Mammary epithelial cell (primary cell): ENCODE data around the gene PGBD2.
"Not testable (repeated sequence)": the region's sequence is repeated elsewhere in the genome, so short reads cannot be mapped to it uniquely, and the experiment has no call there.

ENCODE experiments used
- EZH2 ChIP-seq: IDR thresholded peaks from 2 replicates; pipeline ENCODE4 v1.6.1; 2012; ENCODE audit warnings: low read length, inconsistent platforms, borderline replicate concordance
- TF ChIP-seq, protein P1 (sequence below), 2 donors: IDR thresholded peaks in 1 of 2; conservative IDR thresholded peaks in 1 of 2; 2 replicates each; pipeline ENCODE4 v1.5.1; 2011 to 2012; ENCODE audit warnings: inconsistent platforms in 2 of 2, low read length in 2 of 2, mild to moderate bottlenecking in 2 of 2, control low read depth in 1 of 2, low read depth in 1 of 2; ENCODE audit not compliant: insufficient read depth in 1 of 2; ENCODE audit errors: extremely low read depth in 1 of 2

DNA sequence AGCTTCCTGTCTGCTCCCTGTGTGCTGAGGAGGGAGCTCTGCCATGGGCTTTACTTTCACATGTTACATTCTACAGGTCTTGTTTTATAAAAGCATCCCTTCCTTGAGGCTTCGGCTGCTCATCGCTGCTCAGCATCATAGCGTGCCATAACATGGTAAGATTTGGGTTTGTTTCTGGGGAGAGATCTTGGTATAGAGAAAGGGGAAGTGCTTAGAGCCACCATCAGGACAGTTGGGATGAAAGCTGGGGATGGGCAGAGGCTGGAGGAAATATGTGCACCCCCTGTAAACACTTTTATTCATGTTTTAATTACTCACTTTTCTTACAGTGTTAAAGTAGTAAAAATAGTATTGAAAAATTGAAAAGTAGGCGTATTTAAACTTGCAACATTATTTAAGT, 24.0 kb downstream of the PGBD2 start:
- TF ChIP-seq, protein P1, sequence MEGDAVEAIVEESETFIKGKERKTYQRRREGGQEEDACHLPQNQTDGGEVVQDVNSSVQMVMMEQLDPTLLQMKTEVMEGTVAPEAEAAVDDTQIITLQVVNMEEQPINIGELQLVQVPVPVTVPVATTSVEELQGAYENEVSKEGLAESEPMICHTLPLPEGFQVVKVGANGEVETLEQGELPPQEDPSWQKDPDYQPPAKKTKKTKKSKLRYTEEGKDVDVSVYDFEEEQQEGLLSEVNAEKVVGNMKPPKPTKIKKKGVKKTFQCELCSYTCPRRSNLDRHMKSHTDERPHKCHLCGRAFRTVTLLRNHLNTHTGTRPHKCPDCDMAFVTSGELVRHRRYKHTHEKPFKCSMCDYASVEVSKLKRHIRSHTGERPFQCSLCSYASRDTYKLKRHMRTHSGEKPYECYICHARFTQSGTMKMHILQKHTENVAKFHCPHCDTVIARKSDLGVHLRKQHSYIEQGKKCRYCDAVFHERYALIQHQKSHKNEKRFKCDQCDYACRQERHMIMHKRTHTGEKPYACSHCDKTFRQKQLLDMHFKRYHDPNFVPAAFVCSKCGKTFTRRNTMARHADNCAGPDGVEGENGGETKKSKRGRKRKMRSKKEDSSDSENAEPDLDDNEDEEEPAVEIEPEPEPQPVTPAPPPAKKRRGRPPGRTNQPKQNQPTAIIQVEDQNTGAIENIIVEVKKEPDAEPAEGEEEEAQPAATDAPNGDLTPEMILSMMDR (conservative IDR thresholded peaks at IDR 0.05 in 1 of 2, IDR thresholded peaks at IDR 0.05 in 1 of 2; ENCODE audit: extremely low read depth in 1 of 2, insufficient read depth in 1 of 2, low read depth in 1 of 2, low read length in 2 of 2), result not testable (repeated sequence)
- not testable (repeated sequence) for TF ChIP-seq EZH2
